Omental fat pad (tissue), 4 donors: ENCODE data around the gene PNPLA6. TPM values are rescaled to one million over a fixed set of nuclear protein-coding genes. Genes with fewer than 3 reads are reported as not detected.

Experiments
- ATAC-seq: fragments of 150-250 bp; one replicate; pipeline ENCODE4 v1.9.1; 2016; ENCODE audit warnings: mild to moderate bottlenecking, moderate library complexity; ENCODE audit not compliant: low FRiP score
- DNase-seq: peaks from one replicate; pipeline ENCODE4 v3.0.0-alpha.2; 2019; ENCODE audit warnings: low spot score
- total RNA-seq, 4 donors: library from RNA; depleted of rRNA; stranded (reverse); fragments of >200 nt; gene quantifications; one replicate each; pipeline ENCODE4 v1.1.0, GENCODE V29; 2016
- TF ChIP-seq, protein P1 (sequence below), 3 donors: fragments of 450-650 bp; IDR thresholded peaks; one replicate each; pipeline ENCODE4 v1.5.1; 2016 to 2017; ENCODE audit warnings: antibody characterized with exemption in 3 of 3, mild to moderate bottlenecking in 3 of 3, moderate library complexity in 2 of 3

Gene PNPLA6
- total RNA-seq, 4 donors from 2014 or later: 50.3 to 92.4 (median 64.6) TPM

DNA sequence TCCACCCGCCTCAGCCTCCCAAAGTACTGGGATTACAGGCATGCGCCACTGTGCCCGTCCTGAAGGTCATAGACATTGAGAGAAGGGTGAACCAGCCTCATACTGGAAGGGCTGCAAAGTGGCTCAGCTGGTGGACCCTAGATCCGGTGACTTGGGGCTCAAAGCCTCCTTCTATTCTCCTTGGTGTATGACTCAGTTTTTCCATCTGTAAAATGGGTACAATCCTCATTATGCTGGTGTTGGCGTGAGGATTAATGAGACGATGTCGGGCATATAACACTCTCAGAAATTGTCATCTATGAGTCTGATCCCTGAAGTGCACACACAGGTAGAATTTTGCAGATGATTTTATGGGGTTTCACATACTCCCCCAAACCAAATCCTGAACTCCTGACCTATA is 54.3 kb downstream of the PNPLA6 start:
- DNase-seq: no peak
- no peak for ATAC-seq
- TF ChIP-seq, protein P1, sequence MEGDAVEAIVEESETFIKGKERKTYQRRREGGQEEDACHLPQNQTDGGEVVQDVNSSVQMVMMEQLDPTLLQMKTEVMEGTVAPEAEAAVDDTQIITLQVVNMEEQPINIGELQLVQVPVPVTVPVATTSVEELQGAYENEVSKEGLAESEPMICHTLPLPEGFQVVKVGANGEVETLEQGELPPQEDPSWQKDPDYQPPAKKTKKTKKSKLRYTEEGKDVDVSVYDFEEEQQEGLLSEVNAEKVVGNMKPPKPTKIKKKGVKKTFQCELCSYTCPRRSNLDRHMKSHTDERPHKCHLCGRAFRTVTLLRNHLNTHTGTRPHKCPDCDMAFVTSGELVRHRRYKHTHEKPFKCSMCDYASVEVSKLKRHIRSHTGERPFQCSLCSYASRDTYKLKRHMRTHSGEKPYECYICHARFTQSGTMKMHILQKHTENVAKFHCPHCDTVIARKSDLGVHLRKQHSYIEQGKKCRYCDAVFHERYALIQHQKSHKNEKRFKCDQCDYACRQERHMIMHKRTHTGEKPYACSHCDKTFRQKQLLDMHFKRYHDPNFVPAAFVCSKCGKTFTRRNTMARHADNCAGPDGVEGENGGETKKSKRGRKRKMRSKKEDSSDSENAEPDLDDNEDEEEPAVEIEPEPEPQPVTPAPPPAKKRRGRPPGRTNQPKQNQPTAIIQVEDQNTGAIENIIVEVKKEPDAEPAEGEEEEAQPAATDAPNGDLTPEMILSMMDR (IDR thresholded peaks at IDR 0.05): no peak

DNA sequence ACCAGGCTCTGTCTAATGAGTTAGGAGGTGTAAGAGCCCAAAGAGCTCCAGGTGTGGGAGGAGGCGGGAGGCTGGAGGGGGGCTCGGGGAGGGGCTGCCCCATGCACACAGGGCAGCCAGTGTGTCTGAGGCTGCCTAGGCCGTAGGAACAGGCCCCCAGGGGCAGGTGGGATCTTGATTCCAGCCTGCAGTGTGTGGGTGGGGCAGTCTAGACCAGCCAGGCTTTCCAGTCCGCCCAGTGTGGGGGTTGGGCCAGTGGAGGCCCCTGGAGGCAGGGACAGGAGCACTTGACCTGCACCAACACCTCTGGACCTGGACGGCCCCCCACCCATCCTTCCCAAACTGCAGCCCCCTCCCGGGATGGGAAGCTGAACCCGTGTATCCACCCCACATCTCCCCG is 54.7 kb downstream of the PNPLA6 start:
- DNase-seq (no peak), ATAC-seq (no peak)
- TF ChIP-seq, protein P1 (IDR thresholded peaks at IDR 0.05): no peak

DNA sequence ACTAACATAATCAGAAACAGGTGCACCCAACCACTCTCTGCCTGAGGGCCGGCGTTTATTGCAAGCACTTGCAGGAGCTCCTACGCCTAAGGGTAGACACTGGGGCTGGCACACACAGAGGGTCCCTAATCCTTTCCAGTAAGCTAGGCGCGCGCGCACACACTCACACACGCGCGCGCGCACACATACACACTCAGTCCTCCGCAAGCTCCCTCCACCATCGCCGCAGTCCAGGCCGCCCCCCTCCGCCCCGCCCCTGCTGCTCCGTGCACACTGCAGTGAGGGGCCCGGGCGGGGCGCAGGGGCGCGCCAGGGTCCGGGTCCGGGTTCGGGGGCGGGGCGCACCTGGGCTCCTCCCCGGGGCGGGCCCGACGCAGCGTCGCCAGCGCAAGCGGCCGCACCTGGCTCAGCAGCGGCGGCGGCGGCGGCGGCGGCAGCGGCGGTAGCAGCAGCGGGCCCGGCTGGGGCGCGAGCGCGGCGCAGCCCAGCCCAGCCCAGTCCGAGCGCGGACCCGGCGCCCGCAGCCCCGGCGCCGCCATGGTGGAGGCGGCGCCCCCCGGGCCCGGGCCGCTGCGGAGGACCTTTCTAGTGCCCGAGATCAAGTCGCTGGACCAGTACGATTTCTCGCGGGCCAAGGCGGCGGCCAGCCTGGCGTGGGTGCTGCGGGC is 60.1 kb downstream of the PNPLA6 start, which contains the start of gene CAMSAP3:
TSS of gene CAMSAP3 (plus strand) at position 398 of the 668 bp plus-strand sequence. CDS start at position 538, 140 bp downstream.
- peak; percentile 75 for ATAC-seq
- TF ChIP-seq, protein P1 (IDR thresholded peaks at IDR 0.05): no peak
- no peak for DNase-seq

DNA sequence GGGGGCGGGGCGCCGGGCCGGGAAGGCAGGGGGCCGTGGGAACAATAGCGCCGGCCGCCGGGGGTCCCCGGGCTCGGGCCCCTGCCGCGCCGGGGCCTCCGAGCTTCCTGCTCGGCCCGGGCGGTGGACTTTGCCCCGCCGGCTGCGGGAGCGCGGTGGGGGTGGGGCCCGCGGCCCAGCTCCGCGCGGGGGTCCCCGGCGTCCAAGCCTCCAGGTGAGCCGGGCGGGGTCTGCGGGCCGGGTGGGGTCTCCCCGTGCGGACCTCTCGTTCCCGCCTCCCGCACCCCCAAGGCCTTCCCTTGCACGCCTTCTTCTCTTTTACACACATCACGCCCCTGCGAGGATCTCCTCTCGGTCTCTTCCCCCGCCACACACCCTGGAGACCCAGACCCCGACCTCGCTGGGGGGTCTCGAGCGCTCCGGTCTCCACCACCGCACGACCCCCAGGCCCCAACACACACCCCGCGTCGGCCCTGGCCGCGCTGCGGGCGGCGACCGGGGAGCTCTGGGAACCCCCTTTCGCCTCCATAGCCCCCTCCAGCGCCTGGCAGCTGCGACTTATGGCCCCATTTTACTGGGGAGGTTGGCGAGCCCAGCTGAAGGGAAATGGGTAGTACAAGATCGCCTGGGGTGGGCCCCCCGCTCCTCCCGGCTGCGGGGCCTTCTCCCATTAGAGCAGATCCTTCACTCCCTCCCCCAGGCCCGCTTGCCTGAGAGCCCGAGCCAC is 60.9 kb downstream of the PNPLA6 start:
- ATAC-seq: no peak
- no peak for DNase-seq
- TF ChIP-seq, protein P1 (IDR thresholded peaks at IDR 0.05): no peak

DNA sequence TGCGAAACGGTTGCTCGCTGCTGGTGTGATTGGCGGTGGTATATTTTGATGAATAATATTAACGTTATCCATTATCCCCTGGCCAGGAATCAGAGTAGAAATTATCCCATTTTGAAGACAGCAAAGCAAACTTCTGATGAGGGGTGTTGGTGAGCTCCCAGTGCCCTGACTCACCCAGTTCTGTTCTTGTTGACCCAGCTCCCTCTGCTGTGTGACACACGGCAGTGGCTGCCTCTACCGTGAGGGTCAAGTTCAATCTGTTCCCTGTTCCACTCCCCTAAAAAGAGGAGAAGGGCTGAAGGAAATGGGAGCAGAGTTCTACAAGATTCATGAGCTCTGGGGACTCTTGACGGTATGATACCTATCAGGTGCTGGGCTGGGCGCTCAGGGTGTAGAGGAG is 62.2 kb downstream of the PNPLA6 start:
- DNase-seq (no peak), ATAC-seq (no peak)

DNA sequence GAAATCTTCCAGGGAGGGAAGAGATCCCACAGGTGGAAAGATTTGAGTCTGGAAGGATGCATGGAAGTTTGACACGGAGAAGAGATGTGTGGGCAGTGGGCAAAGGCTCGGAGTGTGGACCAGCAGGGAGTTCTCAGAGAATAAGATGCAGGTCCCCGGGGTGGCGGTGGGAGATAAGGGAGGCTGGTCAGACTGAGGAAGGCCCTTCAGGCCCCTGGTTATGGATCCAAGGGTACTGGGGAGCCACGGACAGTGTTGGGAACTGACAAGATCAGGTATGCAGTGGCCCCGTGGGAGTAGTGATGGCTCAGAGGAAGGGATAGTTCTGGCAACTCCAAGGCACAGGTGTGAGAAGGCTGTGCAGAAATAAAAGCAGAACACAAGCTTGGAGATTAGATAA is 62.7 kb downstream of the PNPLA6 start:
- DNase-seq: no peak
- TF ChIP-seq, protein P1 (IDR thresholded peaks at IDR 0.05): no peak
- no peak for ATAC-seq

More for the DNA sequence above, 62.2 kb downstream of the PNPLA6 start:
- TF ChIP-seq, protein P1 (IDR thresholded peaks at IDR 0.05): no peak
